Measurements from ENCODE around the gene CNTNAP2. TPM values are rescaled to one million over a fixed set of nuclear protein-coding genes. Genes with fewer than 3 reads are reported as not detected.

CNTNAP2 gene
- total RNA-seq, 1 donor from 2014 or later: 9.2 TPM

- H3K4me3 ChIP-seq (ENCODE audit: low read depth, low read length): no peak overlapping the region
- DNase-seq (ENCODE audit: low read depth): no peak
- no peak for TF ChIP-seq CTCF (conservative IDR thresholded peaks at IDR 0.05; ENCODE audit: low read depth, low read length)
Observed at GRCh38 chr7:147429961-147430360, 1313.4 kb downstream of the CNTNAP2 start.

GRCh38 chr7:147432079-147432478 lies 1315.5 kb downstream of the CNTNAP2 start:
- H3K4me3 ChIP-seq (ENCODE audit: low read depth, low read length): no peak overlapping the region
- no peak for DNase-seq (ENCODE audit: low read depth)
- TF ChIP-seq CTCF (conservative IDR thresholded peaks at IDR 0.05; ENCODE audit: low read depth, low read length): peak; percentile 36

- DNase-seq (ENCODE audit: low read depth): no peak
- no peak overlapping the region for H3K4me3 ChIP-seq (ENCODE audit: low read depth, low read length)
- no peak for TF ChIP-seq CTCF (conservative IDR thresholded peaks at IDR 0.05; ENCODE audit: low read depth, low read length)
Observed at GRCh38 chr7:147432576-147432975, 1316.0 kb downstream of the CNTNAP2 start.

GRCh38 chr7:147436718-147437117 lies 1320.1 kb downstream of the CNTNAP2 start:
- no peak overlapping the region for H3K4me3 ChIP-seq (ENCODE audit: low read depth, low read length)
- TF ChIP-seq CTCF (conservative IDR thresholded peaks at IDR 0.05; ENCODE audit: low read depth, low read length): no peak
- DNase-seq (ENCODE audit: low read depth): no peak

- no peak for TF ChIP-seq CTCF (conservative IDR thresholded peaks at IDR 0.05; ENCODE audit: low read depth, low read length)
- no peak overlapping the region for H3K4me3 ChIP-seq (ENCODE audit: low read depth, low read length)
- DNase-seq (ENCODE audit: low read depth): no peak
Observed at GRCh38 chr7:147438216-147438615, 1321.6 kb downstream of the CNTNAP2 start.

- TF ChIP-seq CTCF (conservative IDR thresholded peaks at IDR 0.05; ENCODE audit: low read depth, low read length): no peak
- DNase-seq (ENCODE audit: low read depth): no peak
- no peak overlapping the region for H3K4me3 ChIP-seq (ENCODE audit: low read depth, low read length)
Observed at GRCh38 chr7:147443942-147444341, 1327.3 kb downstream of the CNTNAP2 start.

- no peak for TF ChIP-seq CTCF (conservative IDR thresholded peaks at IDR 0.05; ENCODE audit: low read depth, low read length)
- DNase-seq (ENCODE audit: low read depth): no peak
- no peak overlapping the region for H3K4me3 ChIP-seq (ENCODE audit: low read depth, low read length)
Observed at GRCh38 chr7:147452816-147453215, 1336.2 kb downstream of the CNTNAP2 start.
